Spinal cord (tissue), 10 donors: Measurements from ENCODE around the gene CTNNA2. TPM values are rescaled to one million over a fixed set of nuclear protein-coding genes. Genes with fewer than 3 reads are reported as not detected.
"Not testable (repeated sequence)": the region's sequence is repeated elsewhere in the genome, so short reads cannot be mapped to it uniquely, and the experiment has no call there.

ENCODE experiments used
- DNase-seq, 6 donors: peaks; one replicate each; pipeline versions ENCODE4 v3.0.0 to v3.0.0-alpha.2; 2013 to 2015; ENCODE audit warnings: low spot score in 6 of 6, low read depth in 4 of 6
- H3K27ac ChIP-seq: one replicate; pipeline ENCODE4 v1.5.1; 2013; ENCODE audit warnings: low read depth, low read length, control low read depth
- H3K27me3 ChIP-seq: one replicate; pipeline ENCODE4 v1.6.1; 2013; ENCODE audit warnings: low read length; ENCODE audit not compliant: control insufficient read depth, insufficient read depth
- H3K36me3 ChIP-seq: one replicate; pipeline ENCODE4 v1.6.1; 2013; ENCODE audit warnings: low read length; ENCODE audit not compliant: control insufficient read depth, insufficient read depth
- H3K4me1 ChIP-seq: one replicate; pipeline ENCODE4 v1.6.1; 2013; ENCODE audit warnings: low read length; ENCODE audit not compliant: control insufficient read depth, insufficient read depth
- H3K4me3 ChIP-seq: one replicate; pipeline ENCODE4 v1.5.1; 2013; ENCODE audit warnings: low read depth, low read length, control low read depth
- H3K9me3 ChIP-seq: one replicate; pipeline ENCODE4 v1.6.1; 2013; ENCODE audit warnings: low read length; ENCODE audit not compliant: control insufficient read depth, insufficient read depth
- WGBS: methylation state at CpG from one replicate; pipeline ENCODE4 v1.1.5; 2013; ENCODE audit warnings: missing lambda C conversion rate; ENCODE audit not compliant: insufficient coverage; 5-methylcytosine and 5-hydroxymethylcytosine counted together
- polyA plus RNA-seq, 2 donors: library from polyadenylated mRNA; unstranded; fragments of 120-200 nt; gene quantifications; one replicate each; pipeline ENCODE4 v1.2.1, GENCODE V29; 2013; ENCODE audit not compliant: insufficient read length in 2 of 2
- total RNA-seq, 2 donors: library from RNA; depleted of rRNA in 1 of 2; stranded (reverse); fragments of 120-200 nt in 1 of 2; fragments of >200 nt in 1 of 2; gene quantifications; one replicate each; pipeline versions ENCODE4 v1.2.3 to v1.2.4, GENCODE V29; 2013 to 2014
- donor health status: healthy.

CTNNA2 gene
- total and polyA plus RNA-seq, 4 donors = 42.4 to 117 (median 84.7) TPM

- Histone ChIP-seq H3K4me1 (no peaks in the 10 kb centered on the region), H3K9me3 (no peaks in the 10 kb centered on the region), H3K27me3 (no peaks in the 10 kb centered on the region), H3K27ac (no peak overlapping the region), H3K36me3 (no peaks in the 10 kb centered on the region), H3K4me3 (no peak overlapping the region)
- WGBS = 96% methylated on average over 3 of the region's 5 CpGs
- no peak for DNase-seq
Measured at GRCh38 chr2:80026040-80026729, 513.3 kb downstream of the CTNNA2 start.

DNA sequence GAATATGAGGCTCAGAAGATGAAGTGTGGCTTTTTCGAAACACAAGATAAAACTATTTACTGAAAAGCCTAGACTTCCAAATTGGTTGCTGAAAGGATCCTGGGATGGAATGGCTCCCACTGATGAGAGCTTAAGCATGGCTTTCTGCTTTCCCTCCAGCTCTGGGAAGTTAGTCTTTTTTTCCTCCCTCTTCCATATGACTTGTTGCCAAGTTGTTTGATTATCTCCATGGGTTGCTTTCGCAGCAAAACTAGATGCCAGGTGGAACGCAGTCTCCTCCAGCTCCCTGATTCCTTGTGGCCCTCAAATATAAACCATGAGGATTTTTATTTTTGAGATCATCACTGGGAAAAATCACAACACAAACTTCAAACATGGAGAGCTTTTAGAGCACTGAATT lies 515.2 kb downstream of the CTNNA2 start:
- Histone ChIP-seq H3K27me3 (no peaks in the 10 kb centered on the region), H3K9me3 (no peaks in the 10 kb centered on the region), H3K27ac (no peak overlapping the region), H3K36me3 (no peaks in the 10 kb centered on the region), H3K4me1 (no peaks in the 10 kb centered on the region), H3K4me3 (no peak overlapping the region)
- WGBS = no CpG with 5 or more reads among the region's 3 CpGs
- peak in 1 of 6 donors; percentile 41 for DNase-seq

DNA sequence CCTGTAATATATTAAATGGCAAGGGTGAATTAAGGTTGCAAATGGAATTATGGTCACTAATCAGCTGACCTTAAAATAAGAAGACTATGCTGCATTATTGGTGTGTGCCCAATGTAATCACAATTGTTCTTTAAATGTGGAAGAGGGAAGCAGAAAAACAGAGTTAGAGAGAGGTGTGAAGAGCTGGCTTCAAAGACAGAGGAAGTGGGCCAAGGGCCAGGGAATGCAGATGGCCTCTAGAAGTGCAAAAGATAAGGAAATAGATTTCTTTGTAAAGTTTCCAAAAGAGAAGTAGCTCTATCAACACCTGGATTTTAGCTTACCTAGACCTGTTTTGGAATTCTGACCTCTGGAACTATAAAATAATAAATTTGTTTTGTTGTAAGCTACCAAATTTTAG lies 515.7 kb downstream of the CTNNA2 start:
- Histone ChIP-seq H3K27me3 (no peaks in the 10 kb centered on the region), H3K4me3 (no peak overlapping the region), H3K4me1 (no peaks in the 10 kb centered on the region), H3K36me3 (no peaks in the 10 kb centered on the region), H3K9me3 (no peaks in the 10 kb centered on the region), H3K27ac (no peak overlapping the region)
- DNase-seq = peak in 1 of 6 donors; percentile 28

DNA sequence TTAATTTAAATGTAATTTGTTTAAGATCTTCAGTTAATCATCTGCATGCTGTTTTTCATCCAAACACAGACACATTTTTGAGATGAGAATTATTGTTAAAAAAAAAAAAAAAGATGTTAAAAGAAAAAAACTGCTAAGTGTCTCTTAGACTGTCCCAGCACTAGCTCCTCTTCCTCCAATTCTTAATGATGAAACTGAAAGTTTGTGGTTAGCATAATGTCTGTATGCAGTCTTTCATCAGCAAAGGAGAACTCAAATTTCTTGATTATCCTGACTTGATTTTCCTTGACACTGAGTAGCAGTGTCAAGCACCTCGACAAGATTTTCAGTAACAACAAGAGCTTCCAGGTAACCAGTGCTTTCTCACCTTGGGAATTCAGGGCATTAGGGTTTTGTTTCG lies 517.3 kb downstream of the CTNNA2 start:
- H3K4me1 ChIP-seq = no peaks in the 10 kb centered on the region
- H3K27ac ChIP-seq = no peak overlapping the region
- DNase-seq = no peak
- no peaks in the 10 kb centered on the region for H3K27me3 ChIP-seq
- H3K36me3 ChIP-seq = no peaks in the 10 kb centered on the region
- WGBS = 100% methylated on average over 1 of the region's 2 CpGs
- no peaks in the 10 kb centered on the region for H3K9me3 ChIP-seq
- no peak overlapping the region for H3K4me3 ChIP-seq

GRCh38 chr2:80032684-80033083 lies 519.8 kb downstream of the CTNNA2 start:
- H3K4me3 ChIP-seq, H3K9me3 ChIP-seq, H3K4me1 ChIP-seq, H3K27me3 ChIP-seq, H3K27ac ChIP-seq, DNase-seq, H3K36me3 ChIP-seq: not testable (repeated sequence)
- WGBS = 87% methylated on average over 3 of the region's 7 CpGs

DNA sequence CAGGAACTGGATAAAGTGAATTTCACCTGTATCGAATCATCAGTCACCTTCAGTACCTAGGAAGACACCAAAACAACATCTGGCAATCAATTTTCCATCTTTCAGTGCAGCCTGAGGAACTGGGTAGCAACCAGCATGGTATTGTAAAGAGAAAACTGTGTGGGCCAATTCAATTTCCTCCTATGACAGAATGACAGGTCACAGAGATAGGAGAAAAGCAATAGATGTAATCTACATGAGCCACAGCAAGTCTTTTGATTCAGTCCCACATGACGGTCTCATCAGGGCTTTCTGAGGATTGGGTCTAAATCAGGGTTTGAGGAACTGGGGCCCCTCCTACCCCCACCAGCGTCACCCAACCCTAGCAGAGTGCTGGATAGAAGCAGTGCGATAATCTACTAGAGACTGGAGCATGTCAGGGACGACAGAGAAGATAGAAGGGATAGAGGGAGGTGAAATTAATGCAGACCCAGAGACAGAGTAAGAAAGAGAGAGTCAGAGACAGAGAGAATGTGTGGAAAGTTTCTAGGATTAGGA lies 523.0 kb downstream of the CTNNA2 start:
- DNase-seq = no peak
- no peak overlapping the region for H3K27ac ChIP-seq
- WGBS = 83% methylated on average over 2 of the region's 5 CpGs
- no peak overlapping the region for H3K4me3 ChIP-seq
- H3K9me3 ChIP-seq = no peaks in the 10 kb centered on the region
- no peaks in the 10 kb centered on the region for H3K4me1 ChIP-seq
- no peaks in the 10 kb centered on the region for H3K27me3 ChIP-seq
- no peaks in the 10 kb centered on the region for H3K36me3 ChIP-seq

DNA sequence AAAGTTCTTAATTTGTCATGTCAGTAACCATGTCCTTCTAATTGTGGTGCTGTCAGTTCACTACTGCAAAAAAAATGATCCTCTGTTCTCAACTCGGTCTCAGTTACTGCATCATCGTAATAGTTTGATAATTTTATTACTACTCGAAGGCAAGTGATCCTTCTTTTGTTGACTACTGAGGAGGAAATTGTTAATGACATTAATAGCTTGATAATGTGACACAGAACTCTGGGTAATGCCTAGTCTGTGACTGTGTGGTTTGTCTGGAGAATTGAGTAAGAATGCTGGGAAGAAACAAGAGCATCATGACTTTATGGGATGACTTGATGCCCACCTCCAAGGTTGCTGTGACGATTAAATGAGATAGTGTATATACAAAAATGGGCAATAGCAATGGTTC lies 524.5 kb downstream of the CTNNA2 start:
- Histone ChIP-seq H3K36me3 (no peaks in the 10 kb centered on the region), H3K4me3 (no peak overlapping the region), H3K27me3 (no peaks in the 10 kb centered on the region), H3K9me3 (no peaks in the 10 kb centered on the region), H3K4me1 (no peaks in the 10 kb centered on the region), H3K27ac (no peak overlapping the region)
- WGBS = 83% methylated on average over 1 of the region's 4 CpGs
- DNase-seq = no peak

GRCh38 chr2:80040226-80040625 lies 527.4 kb downstream of the CTNNA2 start:
- Histone ChIP-seq H3K36me3 (no peaks in the 10 kb centered on the region), H3K4me3 (no peak overlapping the region), H3K27ac (no peak overlapping the region), H3K9me3 (no peaks in the 10 kb centered on the region), H3K27me3 (no peaks in the 10 kb centered on the region), H3K4me1 (no peaks in the 10 kb centered on the region)
- WGBS = no CpG with 5 or more reads among the region's 2 CpGs
- no peak for DNase-seq

DNA sequence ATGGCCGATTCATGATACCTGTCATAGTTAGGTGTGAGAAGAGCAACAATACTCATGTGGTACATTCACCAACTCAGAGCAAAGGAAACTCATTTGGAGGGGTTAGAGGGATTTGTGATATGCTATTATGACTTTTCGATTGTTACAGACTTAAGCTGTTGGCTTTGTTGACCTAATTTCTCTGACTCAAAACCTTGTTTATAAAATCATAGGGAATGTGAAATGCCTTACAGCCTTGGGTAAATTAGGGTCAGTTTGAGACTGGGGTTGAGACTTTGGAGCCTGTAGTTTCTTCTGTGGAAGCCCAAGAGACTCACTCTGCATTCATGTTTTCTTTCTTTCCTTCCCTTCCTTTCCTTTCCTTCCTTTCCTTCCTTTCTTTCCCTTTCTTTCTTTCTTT lies 529.8 kb downstream of the CTNNA2 start:
- Histone ChIP-seq H3K9me3 (no peaks in the 10 kb centered on the region), H3K4me3 (no peak overlapping the region), H3K4me1 (no peaks in the 10 kb centered on the region), H3K36me3 (no peaks in the 10 kb centered on the region), H3K27ac (no peak overlapping the region), H3K27me3 (no peaks in the 10 kb centered on the region)
- WGBS = no CpG with 5 or more reads among the region's 2 CpGs
- no peak for DNase-seq

GRCh38 chr2:80048296-80048695 lies 535.4 kb downstream of the CTNNA2 start:
- no peaks in the 10 kb centered on the region for H3K9me3 ChIP-seq
- no peak overlapping the region for H3K4me3 ChIP-seq
- no peaks in the 10 kb centered on the region for H3K4me1 ChIP-seq
- H3K36me3 ChIP-seq = no peaks in the 10 kb centered on the region
- H3K27me3 ChIP-seq = no peaks in the 10 kb centered on the region
- H3K27ac ChIP-seq = no peak overlapping the region
- WGBS = 100% methylated on average over 2 of the region's 2 CpGs
- DNase-seq = no peak
